Body of pancreas (tissue), 4 donors: ENCODE data around the gene RCCD1. TPM values are rescaled to one million over a fixed set of nuclear protein-coding genes. Genes with fewer than 3 reads are reported as not detected.
"Not testable (repeated sequence)": the region's sequence is repeated elsewhere in the genome, so short reads cannot be mapped to it uniquely, and the experiment has no call there.

ENCODE experiments used
- ATAC-seq: fragments of 150-250 bp; one replicate; pipeline ENCODE4 v1.9.1; 2016
- DNase-seq, 4 donors: peaks; one replicate each; pipeline ENCODE4 v3.0.0-alpha.2; 2019
- H3K27ac ChIP-seq, 4 donors: fragments of 200-600 bp; sonication (generic); 1 replicate in 3 of 4; 2 replicates in 1 of 4; pipeline versions ENCODE4 v1.5.1 to v1.6.1; 2016 to 2019; ENCODE audit warnings: mild to moderate bottlenecking in 1 of 4, mixed read lengths in 1 of 4, moderate library complexity in 1 of 4
- H3K27me3 ChIP-seq, 2 donors: fragments of 200-600 bp; sonication (generic); one replicate each; pipeline ENCODE4 v1.6.0; 2016; ENCODE audit warnings: mild to moderate bottlenecking in 1 of 2
- H3K36me3 ChIP-seq, 2 donors: fragments of 200-600 bp; sonication (generic); replicated peaks in 1 of 2; 2 replicates each; pipeline ENCODE4 v1.5.1; 2016; ENCODE audit warnings: low read depth in 2 of 2; ENCODE audit not compliant: insufficient read depth in 1 of 2
- H3K4me1 ChIP-seq: fragments of 200-600 bp; sonication (generic); one replicate; pipeline ENCODE4 v1.6.0; 2016
- H3K4me3 ChIP-seq, 2 donors: fragments of 200-600 bp; sonication (generic); 1 replicate in 1 of 2; 2 replicates in 1 of 2; pipeline ENCODE4 v1.5.1; 2016 to 2019
- H3K9me3 ChIP-seq, 3 donors: fragments of 200-600 bp; sonication (generic); 1 replicate in 2 of 3; 2 replicates in 1 of 3; pipeline ENCODE4 v1.5.1; 2016
- POLR2A ChIP-seq, 3 donors: fragments of 450-650 bp; IDR thresholded peaks; one replicate each; pipeline ENCODE4 v1.6.1; 2016; ENCODE audit warnings: antibody characterized with exemption in 3 of 3, mild to moderate bottlenecking in 2 of 3
- WGBS, 2 donors: methylation state at CpG; one replicate each; pipeline ENCODE4 v1.1.5; 2017; 5-methylcytosine and 5-hydroxymethylcytosine counted together
- intact Hi-C: fragments of 100-400 bp; cut with DNase I; formaldehyde crosslinking; loops from one replicate; pipeline ENCODE4 v1.15.1; 2023
- total RNA-seq, 2 donors: library from RNA; depleted of rRNA; stranded (reverse); fragments of >200 nt; gene quantifications; one replicate each; pipeline ENCODE4 v1.1.0, GENCODE V29; 2016
- TF ChIP-seq, protein P1 (sequence below), 7 experiments: fragments of 450-650 bp in 4 of 7; fragments of 200-600 bp in 3 of 7; sonication (generic) in 3 of 7; IDR thresholded peaks; one replicate each; pipeline ENCODE4 v1.5.1; 2016 to 2019; ENCODE audit warnings: antibody characterized with exemption in 7 of 7

Gene RCCD1
- total RNA-seq, 2 donors from 2014 or later = 13.7 to 21.4 TPM

DNA sequence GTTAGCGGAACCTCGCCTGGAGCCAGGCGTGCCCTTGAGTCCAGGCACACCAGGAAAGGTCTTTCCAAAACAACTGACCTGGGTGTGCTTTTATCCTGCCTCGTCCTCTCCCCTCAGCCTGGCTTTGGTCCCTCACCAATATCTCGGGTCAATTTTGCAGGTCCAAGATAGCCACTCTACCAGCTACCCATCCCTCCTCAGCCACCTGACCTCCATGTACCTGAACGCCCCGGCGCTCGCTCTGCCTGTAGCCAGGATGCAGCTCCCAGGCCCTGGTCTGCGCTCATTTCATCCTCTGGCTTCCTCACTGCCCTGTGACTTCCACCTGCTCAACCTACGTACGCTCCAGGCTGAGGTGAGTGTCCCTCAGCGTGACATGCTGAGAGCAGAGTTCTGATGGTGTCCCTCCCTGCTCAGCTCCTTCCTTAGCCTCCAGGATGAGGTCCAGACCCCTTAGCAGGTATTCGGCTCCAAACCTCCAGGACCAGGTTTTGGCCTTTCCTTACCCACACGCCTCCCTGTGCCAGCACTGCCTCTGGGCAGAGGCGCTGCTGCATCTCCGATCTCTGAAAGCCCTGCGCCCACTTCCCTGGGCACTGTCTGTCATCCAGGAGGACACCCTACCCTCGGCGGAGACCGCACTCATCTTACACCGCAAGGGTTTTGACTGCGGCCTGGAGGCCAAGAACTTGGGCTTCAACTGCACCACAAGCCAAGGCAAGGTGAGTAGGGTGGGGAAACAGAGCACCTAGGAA, 36.5 kb upstream of the RCCD1 start:
- WGBS, 2 donors = 91 to 94% methylated on average over 23 of the region's 23 CpGs
- no peaks in the 10 kb centered on the region for H3K4me1 ChIP-seq
- no peak for DNase-seq
- H3K36me3 ChIP-seq = peaks cover 18 to 56% of the 10 kb centered on the region in 2 donors
- TF ChIP-seq, protein P1, sequence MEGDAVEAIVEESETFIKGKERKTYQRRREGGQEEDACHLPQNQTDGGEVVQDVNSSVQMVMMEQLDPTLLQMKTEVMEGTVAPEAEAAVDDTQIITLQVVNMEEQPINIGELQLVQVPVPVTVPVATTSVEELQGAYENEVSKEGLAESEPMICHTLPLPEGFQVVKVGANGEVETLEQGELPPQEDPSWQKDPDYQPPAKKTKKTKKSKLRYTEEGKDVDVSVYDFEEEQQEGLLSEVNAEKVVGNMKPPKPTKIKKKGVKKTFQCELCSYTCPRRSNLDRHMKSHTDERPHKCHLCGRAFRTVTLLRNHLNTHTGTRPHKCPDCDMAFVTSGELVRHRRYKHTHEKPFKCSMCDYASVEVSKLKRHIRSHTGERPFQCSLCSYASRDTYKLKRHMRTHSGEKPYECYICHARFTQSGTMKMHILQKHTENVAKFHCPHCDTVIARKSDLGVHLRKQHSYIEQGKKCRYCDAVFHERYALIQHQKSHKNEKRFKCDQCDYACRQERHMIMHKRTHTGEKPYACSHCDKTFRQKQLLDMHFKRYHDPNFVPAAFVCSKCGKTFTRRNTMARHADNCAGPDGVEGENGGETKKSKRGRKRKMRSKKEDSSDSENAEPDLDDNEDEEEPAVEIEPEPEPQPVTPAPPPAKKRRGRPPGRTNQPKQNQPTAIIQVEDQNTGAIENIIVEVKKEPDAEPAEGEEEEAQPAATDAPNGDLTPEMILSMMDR (IDR thresholded peaks at IDR 0.05) = no peak
- no peak for TF ChIP-seq POLR2A (IDR thresholded peaks at IDR 0.05)
- ATAC-seq = no peak
- no peak overlapping the region for H3K27ac ChIP-seq
- intact Hi-C loops = no loop called here
- H3K27me3 ChIP-seq = no peaks in the 10 kb centered on the region
- no peak overlapping the region for H3K4me3 ChIP-seq
- no peaks in the 10 kb centered on the region for H3K9me3 ChIP-seq

DNA sequence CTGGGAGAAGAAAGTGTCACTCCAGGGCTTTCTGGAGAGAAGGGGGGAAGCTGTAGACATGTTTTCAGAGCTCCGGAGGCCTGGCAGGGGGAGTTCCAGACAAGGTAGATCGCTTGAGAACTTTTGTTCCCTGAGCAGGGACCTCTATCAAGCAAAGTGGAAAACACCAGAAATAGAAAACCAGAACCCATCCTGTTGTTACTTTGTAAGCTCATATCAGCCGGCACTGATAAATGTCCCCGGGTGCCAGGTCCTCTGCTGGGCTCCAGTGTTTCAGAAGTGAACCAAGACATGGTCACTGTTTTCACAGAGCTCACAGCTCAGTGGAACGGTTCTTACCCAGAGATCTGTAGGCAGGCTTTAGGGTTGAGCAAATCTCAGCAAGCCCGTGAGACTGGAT, 35.8 kb upstream of the RCCD1 start:
- no peak for TF ChIP-seq POLR2A (IDR thresholded peaks at IDR 0.05)
- H3K36me3 ChIP-seq = peaks cover 18 to 50% of the 10 kb centered on the region in 2 donors
- WGBS, 2 donors = 77 to 89% methylated on average over 6 of the region's 6 CpGs
- ATAC-seq = no peak
- H3K4me1 ChIP-seq = no peaks in the 10 kb centered on the region
- DNase-seq = no peak
- no peaks in the 10 kb centered on the region for H3K27me3 ChIP-seq
- no peak overlapping the region for H3K27ac ChIP-seq
- intact Hi-C loops = no loop called here
- H3K4me3 ChIP-seq = no peak overlapping the region
- H3K9me3 ChIP-seq = no peaks in the 10 kb centered on the region

DNA sequence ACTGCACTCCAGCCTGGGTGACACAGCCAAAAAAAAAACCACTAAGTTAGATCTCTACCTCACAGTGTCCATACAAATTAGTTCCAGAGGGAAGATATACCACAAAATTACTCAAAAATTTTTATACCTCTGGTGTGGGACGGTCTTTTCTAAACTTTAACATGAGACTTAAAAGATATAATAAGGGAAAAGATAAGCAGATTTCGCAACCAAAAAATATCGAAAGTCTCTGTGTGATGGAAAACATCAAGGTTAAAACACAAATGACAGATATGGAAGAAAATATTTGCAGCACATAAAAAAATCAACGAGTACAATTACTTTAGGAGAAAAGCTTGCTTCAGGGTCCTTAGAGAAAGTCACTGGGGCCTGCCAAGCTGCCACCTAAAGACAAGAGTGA, 32.8 kb upstream of the RCCD1 start:
- Histone ChIP-seq H3K27ac (no peak overlapping the region), H3K9me3 (no peaks in the 10 kb centered on the region), H3K4me3 (no peak overlapping the region), H3K4me1 (no peaks in the 10 kb centered on the region), H3K27me3 (no peaks in the 10 kb centered on the region), H3K36me3 (peaks cover 9 to 39% of the 10 kb centered on the region in 2 donors)
- ATAC-seq (no peak), DNase-seq (no peak)
- TF ChIP-seq POLR2A (IDR thresholded peaks at IDR 0.05) = no peak
- TF ChIP-seq, protein P1 (IDR thresholded peaks at IDR 0.05) = no peak
- intact Hi-C loops = no loop called here
- 32 to 34% methylated on average over 4 of the region's 4 CpGs for WGBS, 2 donors

DNA sequence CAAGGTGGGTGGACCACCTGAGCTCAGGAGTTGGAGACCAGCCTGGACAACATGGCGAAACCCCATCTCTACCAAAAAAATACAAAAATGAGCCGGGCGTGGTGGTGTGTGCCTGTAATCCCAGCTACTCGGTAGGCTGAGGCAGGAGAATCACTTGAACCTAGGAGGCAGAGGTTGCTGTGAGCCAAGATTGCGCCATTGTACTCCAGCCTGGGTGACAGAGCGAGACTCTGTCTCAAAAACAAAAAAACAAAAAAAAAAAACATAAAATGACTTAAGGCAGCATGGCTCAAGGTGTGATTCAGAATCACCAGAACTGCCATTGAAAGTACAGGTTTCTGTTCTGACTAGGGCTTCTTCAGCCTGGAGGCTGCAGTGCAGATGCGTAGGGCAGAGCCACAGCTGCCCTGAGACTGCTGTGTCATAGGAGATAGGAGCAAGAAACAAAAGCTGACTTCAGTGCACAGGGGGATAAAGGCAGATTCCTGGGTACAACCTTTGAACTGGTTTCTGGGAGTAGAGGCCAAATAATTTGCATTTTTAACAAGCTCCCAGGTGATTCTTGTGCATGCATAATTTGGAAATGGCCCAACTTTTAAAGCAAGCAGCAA, 31.9 kb upstream of the RCCD1 start:
- DNase-seq, intact Hi-C loops: not testable (repeated sequence)

DNA sequence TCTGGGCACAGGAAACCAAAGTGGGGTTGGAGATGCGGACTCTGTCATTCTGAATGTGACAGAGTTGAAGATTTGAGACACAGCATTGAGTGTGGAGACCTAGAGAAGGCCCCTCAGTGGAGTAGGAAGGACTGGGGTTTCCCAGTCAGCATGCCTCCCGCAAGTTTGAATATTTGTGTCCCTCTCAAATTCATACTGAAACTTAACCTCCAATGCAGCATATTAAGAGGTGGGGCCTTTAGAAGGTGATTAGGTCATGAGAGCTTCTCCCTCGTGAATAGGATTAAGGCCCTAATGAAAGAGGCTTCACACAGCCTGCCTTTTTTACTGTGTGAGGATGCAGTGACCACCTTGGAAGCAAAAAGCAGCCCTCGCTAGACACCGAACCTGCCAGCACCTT, 30.3 kb upstream of the RCCD1 start:
- WGBS, 2 donors = 85% methylated on average over 5 of the region's 5 CpGs
- H3K4me1 ChIP-seq = peaks cover 5% of the 10 kb centered on the region
- TF ChIP-seq, protein P1 (IDR thresholded peaks at IDR 0.05) = no peak
- TF ChIP-seq POLR2A (IDR thresholded peaks at IDR 0.05) = no peak
- H3K4me3 ChIP-seq = no peak overlapping the region
- H3K9me3 ChIP-seq = no peaks in the 10 kb centered on the region
- H3K27ac ChIP-seq = no peak overlapping the region
- no peak for ATAC-seq
- DNase-seq = no peak
- intact Hi-C loops = no loop called here
- H3K36me3 ChIP-seq = peaks cover 5 to 17% of the 10 kb centered on the region in 2 donors
- H3K27me3 ChIP-seq = no peaks in the 10 kb centered on the region

More for the DNA sequence above, 31.9 kb upstream of the RCCD1 start:
- not testable (repeated sequence) for H3K4me1 ChIP-seq, H3K4me3 ChIP-seq, H3K27me3 ChIP-seq, H3K27ac ChIP-seq, H3K9me3 ChIP-seq, ATAC-seq
- WGBS, 2 donors = 90 to 91% methylated on average over 7 of the region's 7 CpGs
- H3K36me3 ChIP-seq = peaks cover 9 to 31% of the 10 kb centered on the region in 2 donors

DNA sequence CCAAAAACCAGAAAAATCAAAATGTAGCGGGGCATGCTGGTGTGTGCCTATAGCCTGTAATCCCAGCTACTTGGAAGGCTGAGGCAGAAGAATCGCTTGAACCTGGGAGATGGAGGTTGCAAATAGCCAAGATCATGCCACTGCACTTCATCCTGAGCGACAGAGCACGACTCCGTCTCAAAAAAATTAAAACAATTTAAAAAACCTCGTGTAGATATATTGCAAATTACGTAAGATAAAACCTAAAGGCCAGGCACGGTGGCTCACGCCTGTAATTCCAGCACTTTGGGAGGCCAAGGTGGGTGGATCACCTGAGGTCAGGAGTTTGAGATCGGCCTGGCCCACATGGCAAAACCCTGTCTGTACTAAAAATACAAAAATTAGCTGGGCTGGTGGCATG, 27.9 kb upstream of the RCCD1 start:
- H3K36me3 ChIP-seq, DNase-seq, H3K27ac ChIP-seq, intact Hi-C loops, H3K9me3 ChIP-seq, ATAC-seq, H3K4me3 ChIP-seq, H3K27me3 ChIP-seq: not testable (repeated sequence)
- WGBS, 2 donors = 90 to 91% methylated on average over 10 of the region's 10 CpGs
- peaks cover 20% of the 10 kb centered on the region for H3K4me1 ChIP-seq

DNA sequence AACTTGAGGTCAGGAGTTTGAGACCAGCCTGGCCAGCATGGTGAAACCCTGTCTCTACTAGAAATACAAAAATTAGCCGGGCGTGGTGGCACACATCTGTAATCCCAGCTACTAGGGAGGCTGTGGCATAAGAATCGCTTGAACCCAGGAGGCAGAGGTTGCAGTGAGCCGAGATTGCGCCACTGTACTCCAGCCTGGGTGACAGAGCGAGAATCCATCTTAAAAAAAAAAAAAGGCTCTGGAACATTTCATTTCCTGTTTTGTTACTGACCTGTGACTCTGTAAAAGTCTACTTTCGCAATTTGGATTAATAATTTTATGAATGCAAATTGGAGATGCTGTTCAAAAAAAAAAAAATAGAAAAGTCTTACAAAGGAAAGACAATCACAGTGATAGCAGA, 26.6 kb upstream of the RCCD1 start:
- H3K36me3 ChIP-seq, DNase-seq, ATAC-seq, intact Hi-C loops, H3K4me3 ChIP-seq, H3K9me3 ChIP-seq, H3K27ac ChIP-seq, H3K27me3 ChIP-seq: not testable (repeated sequence)
- WGBS, 2 donors = 90 to 92% methylated on average over 7 of the region's 7 CpGs
- peaks cover 27% of the 10 kb centered on the region for H3K4me1 ChIP-seq
